GM12865 (cell line): ENCODE data around the gene SPATS2.
"Not testable (repeated sequence)": the region's sequence is repeated elsewhere in the genome, so short reads cannot be mapped to it uniquely, and the experiment has no call there.

Experiments
- DNase-seq: peaks from one replicate; pipeline ENCODE4 v3.0.0; 2010; ENCODE audit warnings: low read depth
- H3K4me3 ChIP-seq: 2 replicates; pipeline ENCODE4 v1.5.1; 2011; ENCODE audit warnings: mild to moderate bottlenecking, low read depth, low read length, control low read depth
- TF ChIP-seq, protein P1 (sequence below): IDR thresholded peaks from 2 replicates; pipeline ENCODE4 v1.5.1; 2011; ENCODE audit warnings: low read length, control low read depth, low read depth, inconsistent platforms; ENCODE audit not compliant: insufficient read depth; ENCODE audit errors: missing control alignments

The SPATS2 gene

DNA sequence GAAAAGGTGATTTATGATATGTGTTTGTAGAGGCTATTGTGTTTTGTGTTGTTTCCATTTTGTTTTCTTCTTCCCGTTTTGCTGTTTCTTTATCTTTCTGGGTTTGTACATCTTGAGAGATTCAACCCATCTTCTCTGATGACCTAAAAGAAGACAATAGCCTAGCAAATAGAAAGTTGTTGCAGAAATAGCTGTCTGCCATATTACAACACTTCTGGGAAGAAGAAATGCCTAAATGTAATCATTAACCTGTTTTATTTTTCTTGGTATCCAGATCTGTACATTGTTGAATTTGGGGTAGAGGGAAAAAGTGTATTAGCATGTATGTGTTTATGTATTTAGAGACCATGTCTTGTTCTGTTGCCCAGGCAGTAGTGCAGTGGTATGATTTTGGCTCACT lies 50.3 kb downstream of the SPATS2 start:
- no peak overlapping the region for H3K4me3 ChIP-seq
- TF ChIP-seq, protein P1, sequence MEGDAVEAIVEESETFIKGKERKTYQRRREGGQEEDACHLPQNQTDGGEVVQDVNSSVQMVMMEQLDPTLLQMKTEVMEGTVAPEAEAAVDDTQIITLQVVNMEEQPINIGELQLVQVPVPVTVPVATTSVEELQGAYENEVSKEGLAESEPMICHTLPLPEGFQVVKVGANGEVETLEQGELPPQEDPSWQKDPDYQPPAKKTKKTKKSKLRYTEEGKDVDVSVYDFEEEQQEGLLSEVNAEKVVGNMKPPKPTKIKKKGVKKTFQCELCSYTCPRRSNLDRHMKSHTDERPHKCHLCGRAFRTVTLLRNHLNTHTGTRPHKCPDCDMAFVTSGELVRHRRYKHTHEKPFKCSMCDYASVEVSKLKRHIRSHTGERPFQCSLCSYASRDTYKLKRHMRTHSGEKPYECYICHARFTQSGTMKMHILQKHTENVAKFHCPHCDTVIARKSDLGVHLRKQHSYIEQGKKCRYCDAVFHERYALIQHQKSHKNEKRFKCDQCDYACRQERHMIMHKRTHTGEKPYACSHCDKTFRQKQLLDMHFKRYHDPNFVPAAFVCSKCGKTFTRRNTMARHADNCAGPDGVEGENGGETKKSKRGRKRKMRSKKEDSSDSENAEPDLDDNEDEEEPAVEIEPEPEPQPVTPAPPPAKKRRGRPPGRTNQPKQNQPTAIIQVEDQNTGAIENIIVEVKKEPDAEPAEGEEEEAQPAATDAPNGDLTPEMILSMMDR, result no peak
- DNase-seq, result no peak

DNA sequence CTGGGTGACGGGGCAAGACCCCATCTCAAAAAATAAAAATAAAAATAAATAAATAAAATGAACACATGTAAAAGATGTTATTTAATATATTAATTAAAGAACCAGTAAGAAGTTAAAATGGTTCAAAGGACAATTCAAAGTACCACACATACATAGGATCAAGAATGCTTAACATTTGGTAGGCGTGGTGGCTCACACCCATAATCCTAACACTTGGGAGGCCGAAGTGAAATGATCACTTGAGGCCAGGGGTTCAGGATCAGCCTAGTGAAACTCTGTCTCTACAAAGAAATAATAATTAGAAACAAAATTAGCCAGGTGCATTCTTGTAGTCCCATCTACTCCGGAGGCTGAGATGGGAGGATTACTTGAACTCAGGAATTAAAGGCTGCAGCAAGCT lies 53.3 kb downstream of the SPATS2 start:
- TF ChIP-seq, protein P1, result no peak
- H3K4me3 ChIP-seq, result no peak overlapping the region
- DNase-seq, result no peak

DNA sequence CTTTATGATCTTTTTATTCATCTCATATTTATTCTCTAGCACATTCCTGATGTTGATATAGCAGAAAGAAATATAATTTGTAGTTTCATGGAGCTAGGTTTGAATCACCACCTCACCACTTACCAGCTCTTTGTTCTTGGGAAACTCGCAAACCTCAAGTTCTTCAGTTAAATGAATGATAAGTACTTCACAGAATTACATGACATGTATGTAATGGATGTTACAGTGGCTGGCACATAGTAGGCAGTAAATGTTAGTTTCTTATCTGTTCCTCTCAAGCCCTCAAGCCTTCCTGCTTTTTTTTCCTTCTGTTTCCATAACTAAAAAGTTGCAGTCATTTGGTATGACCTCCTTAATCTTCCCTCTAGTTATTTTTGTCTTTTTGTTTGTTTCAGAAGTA lies 54.9 kb downstream of the SPATS2 start:
- H3K4me3 ChIP-seq, result no peak overlapping the region
- no peak for DNase-seq
- TF ChIP-seq, protein P1, result no peak

DNA sequence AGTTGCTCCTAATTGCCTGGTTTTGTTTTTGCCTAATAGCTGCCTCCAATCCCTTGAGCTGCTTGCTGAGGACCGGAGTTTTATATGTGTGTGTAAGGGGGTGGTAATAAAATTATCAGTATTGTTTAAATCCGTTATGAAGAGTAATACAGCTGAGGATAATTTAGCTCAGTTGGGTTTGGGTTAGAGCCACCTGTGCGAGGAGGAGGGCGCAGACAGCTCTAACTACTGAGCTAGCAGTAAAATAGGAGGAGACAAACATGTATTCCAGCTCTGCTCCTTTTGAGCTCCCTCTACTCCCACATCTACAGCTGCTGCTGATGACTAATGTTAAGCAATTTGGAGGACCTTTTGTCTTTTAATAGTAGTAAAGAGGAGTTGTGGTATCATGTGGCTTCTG lies 61.5 kb downstream of the SPATS2 start:
- H3K4me3 ChIP-seq, result peak overlapping the region; percentile 46
- DNase-seq, result peak; percentile 50
- TF ChIP-seq, protein P1, result no peak

GRCh38 chr12:49432616-49433015 lies 65.4 kb downstream of the SPATS2 start:
- TF ChIP-seq, protein P1, result no peak
- no peak for DNase-seq
- H3K4me3 ChIP-seq, result no peak overlapping the region

DNA sequence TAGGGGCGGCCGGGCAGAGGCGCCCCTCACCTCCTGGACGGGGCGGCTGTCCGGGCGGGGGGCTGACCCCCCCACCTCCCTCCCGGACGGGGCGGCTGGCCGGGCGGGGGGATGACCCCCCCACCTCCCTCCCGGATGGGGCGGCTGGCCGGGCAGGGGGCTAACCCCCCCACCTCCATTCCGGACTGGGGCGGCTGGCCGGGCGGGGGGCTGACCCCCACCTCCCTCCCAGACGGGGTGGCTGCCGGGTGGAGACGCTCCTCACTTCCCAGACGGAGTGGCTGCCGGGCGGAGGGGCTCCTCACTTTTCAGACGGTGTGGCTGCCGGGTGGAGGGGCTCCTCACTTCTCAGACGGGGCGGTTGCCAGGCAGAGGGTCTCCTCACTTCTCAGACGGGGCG lies 69.5 kb downstream of the SPATS2 start:
- not testable (repeated sequence) for H3K4me3 ChIP-seq, DNase-seq

- TF ChIP-seq, protein P1, result no peak
- no peak overlapping the region for H3K4me3 ChIP-seq
- DNase-seq, result no peak
These were observed 71.8 kb downstream of the SPATS2 start for GRCh38 chr12:49439042-49439441.
